ENCODE results near the gene UBAC2. TPM values are rescaled to one million over a fixed set of nuclear protein-coding genes. Genes with fewer than 3 reads are reported as not detected.

The UBAC2 gene
- total RNA-seq, 3 donors from 2014 or later, result 57.4 to 74.2 (median 67.5) TPM

- no peak for ATAC-seq
Observed at GRCh38 chr13:99415014-99415650, 214.5 kb downstream of the UBAC2 start.

DNA sequence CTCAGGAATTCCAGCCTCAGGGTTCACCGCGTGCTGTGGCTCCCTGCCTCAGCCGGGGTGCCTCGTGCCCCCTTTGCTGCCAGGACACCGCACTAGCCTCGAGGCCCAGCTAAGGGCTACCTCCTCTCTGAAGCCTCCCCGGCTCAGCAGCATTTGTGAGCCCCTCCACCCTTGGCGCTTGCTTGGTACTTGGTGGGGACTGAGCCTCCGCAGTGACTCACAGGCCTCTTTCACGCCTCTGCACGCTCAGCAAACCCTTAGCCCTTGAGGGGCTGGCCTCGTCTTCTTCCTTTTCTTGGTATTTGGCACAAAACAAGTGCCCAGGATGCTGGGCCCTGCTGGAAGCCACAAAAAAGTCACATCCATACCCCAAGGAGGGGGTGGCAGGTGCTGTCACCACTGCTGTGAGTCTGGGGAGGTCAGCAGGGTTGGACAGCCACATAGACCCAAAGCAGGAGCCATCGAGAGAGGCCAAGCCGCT, 215.2 kb downstream of the UBAC2 start:
- intact Hi-C loops (cut with DNase I, micrococcal nuclease), result no loop called here
- Histone ChIP-seq H3K4me1 (ENCODE audit: low read depth) (no peaks in the 10 kb centered on the region), H3K9me3 (no peaks in the 10 kb centered on the region), H3K4me3 (no peak overlapping the region), H3K36me3 (ENCODE audit: low read depth) (no peaks in the 10 kb centered on the region)
- TF ChIP-seq, protein P1, sequence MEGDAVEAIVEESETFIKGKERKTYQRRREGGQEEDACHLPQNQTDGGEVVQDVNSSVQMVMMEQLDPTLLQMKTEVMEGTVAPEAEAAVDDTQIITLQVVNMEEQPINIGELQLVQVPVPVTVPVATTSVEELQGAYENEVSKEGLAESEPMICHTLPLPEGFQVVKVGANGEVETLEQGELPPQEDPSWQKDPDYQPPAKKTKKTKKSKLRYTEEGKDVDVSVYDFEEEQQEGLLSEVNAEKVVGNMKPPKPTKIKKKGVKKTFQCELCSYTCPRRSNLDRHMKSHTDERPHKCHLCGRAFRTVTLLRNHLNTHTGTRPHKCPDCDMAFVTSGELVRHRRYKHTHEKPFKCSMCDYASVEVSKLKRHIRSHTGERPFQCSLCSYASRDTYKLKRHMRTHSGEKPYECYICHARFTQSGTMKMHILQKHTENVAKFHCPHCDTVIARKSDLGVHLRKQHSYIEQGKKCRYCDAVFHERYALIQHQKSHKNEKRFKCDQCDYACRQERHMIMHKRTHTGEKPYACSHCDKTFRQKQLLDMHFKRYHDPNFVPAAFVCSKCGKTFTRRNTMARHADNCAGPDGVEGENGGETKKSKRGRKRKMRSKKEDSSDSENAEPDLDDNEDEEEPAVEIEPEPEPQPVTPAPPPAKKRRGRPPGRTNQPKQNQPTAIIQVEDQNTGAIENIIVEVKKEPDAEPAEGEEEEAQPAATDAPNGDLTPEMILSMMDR (IDR thresholded peaks at IDR 0.05), result no peak
- DNase-seq, result no peak
- no peak for ATAC-seq

More at GRCh38 chr13:99415014-99415650, 214.5 kb downstream of the UBAC2 start:
- H3K9me3 ChIP-seq, result no peaks in the 10 kb centered on the region
- no peaks in the 10 kb centered on the region for H3K4me1 ChIP-seq (ENCODE audit: low read depth)
- no peak overlapping the region for H3K4me3 ChIP-seq
- intact Hi-C loops (cut with DNase I, micrococcal nuclease), result no loop called here
- TF ChIP-seq, protein P1 (IDR thresholded peaks at IDR 0.05), result no peak
- DNase-seq, result peak in 1 of 3 donors; percentile 24
- H3K36me3 ChIP-seq (ENCODE audit: low read depth), result no peaks in the 10 kb centered on the region

- Histone ChIP-seq H3K9me3 (no peaks in the 10 kb centered on the region), H3K4me3 (no peak overlapping the region), H3K4me1 (ENCODE audit: low read depth) (no peaks in the 10 kb centered on the region), H3K36me3 (ENCODE audit: low read depth) (no peaks in the 10 kb centered on the region)
- no peak for DNase-seq
- TF ChIP-seq, protein P1 (IDR thresholded peaks at IDR 0.05), result no peak
- intact Hi-C loops (cut with DNase I, micrococcal nuclease), result no loop called here
- no peak for ATAC-seq
Observed at GRCh38 chr13:99416411-99417121, 215.9 kb downstream of the UBAC2 start.

GRCh38 chr13:99417201-99418102, 216.8 kb downstream of the UBAC2 start:
- Histone ChIP-seq H3K36me3 (ENCODE audit: low read depth) (no peaks in the 10 kb centered on the region), H3K4me3 (no peak overlapping the region), H3K4me1 (ENCODE audit: low read depth) (no peaks in the 10 kb centered on the region), H3K9me3 (no peaks in the 10 kb centered on the region)
- TF ChIP-seq, protein P1 (IDR thresholded peaks at IDR 0.05), result no peak
- no peak for DNase-seq
- ATAC-seq, result no peak
- intact Hi-C loops (cut with DNase I, micrococcal nuclease), result no loop called here

- intact Hi-C loops (cut with DNase I, micrococcal nuclease), result no loop called here
- no peaks in the 10 kb centered on the region for H3K4me1 ChIP-seq (ENCODE audit: low read depth)
- DNase-seq, result no peak
- no peak for ATAC-seq
- no peaks in the 10 kb centered on the region for H3K36me3 ChIP-seq (ENCODE audit: low read depth)
- TF ChIP-seq, protein P1 (IDR thresholded peaks at IDR 0.05), result no peak
- H3K4me3 ChIP-seq, result no peak overlapping the region
- H3K9me3 ChIP-seq, result no peaks in the 10 kb centered on the region
Observed at GRCh38 chr13:99418103-99418842, 217.6 kb downstream of the UBAC2 start.
